ENCODE results near the gene LPP.

LPP gene

DNA sequence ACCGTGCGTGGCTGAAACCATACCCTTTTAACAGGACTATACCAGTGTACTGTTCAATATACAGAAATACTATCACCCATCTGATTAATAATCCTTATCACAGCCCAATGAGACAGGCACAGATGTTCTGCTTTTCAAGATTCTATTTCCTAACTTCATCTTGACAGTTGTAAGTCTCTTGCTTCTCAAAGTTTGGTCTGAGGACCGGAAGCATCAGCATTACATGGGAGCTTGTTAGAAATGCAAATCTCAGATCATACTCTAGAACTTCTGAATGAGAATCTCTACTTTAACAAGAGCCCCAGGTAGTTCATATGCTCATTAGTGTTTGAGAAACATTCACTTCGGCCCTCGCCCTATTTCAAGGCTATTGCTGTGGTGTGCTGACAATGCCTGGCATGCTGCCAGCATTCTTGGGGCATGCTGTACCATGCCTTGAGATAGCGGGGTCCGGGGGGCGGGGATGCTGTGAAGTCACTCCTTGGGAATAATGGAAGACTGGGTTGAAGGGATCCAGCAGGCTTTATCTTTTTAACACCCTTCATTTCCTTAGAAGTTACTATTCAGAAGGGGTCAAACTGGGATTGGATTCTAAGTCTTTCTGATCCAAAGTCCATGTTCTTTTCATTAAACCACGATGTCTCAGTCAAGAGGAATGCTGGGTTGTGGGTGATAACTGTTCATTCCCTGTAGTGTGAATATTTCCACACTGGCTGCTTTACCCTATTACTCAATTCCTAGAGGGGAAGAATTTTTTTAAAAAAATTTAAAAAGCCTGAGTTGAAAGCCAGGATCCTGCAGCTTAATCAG, 194.7 kb downstream of the LPP start:
- no peaks in the 10 kb centered on the region for H3K36me3 ChIP-seq (ENCODE audit: control insufficient read depth, low read depth, low read length)
- H3K27me3 ChIP-seq (ENCODE audit: control insufficient read depth, insufficient read depth, low read length) = no peaks in the 10 kb centered on the region
- H3K27ac ChIP-seq (ENCODE audit: low read length) = no peak overlapping the region
- H3K9ac ChIP-seq (ENCODE audit: low read length) = no peak overlapping the region
- no peak overlapping the region for H3K4me3 ChIP-seq (ENCODE audit: low read length)
- no peaks in the 10 kb centered on the region for H3K4me1 ChIP-seq (ENCODE audit: control insufficient read depth, low read depth, low read length)
- H3K9me3 ChIP-seq (ENCODE audit: control insufficient read depth, low read depth, low read length) = no peaks in the 10 kb centered on the region

DNA sequence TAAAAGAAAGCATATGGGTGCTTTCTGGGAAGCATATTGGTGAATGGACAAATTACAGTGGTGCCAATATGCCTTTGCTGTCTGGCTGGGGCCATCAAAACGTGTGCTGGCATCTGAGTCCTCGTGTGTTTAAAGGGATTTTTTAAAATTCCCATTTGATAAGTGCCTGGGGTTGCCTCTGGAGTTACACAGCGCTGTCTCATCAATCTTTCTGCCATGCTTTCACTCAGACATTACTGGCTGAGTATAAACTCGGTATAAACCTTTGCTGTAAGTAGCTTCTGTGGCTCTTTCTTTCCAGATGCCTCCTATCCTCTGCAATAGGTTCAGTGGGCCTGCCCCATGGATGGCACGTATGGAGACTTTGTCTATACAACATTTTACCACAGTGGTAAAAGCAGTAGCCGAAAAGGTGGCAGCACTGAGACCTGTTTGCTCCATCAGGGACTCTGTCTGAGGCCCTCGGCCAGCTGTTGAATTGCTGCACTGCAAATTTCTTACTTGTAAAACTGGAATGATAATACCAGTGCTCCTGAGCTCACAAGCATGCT, 195.5 kb downstream of the LPP start:
- Histone ChIP-seq H3K27me3 (ENCODE audit: control insufficient read depth, insufficient read depth, low read length) (no peaks in the 10 kb centered on the region), H3K9ac (ENCODE audit: low read length) (no peak overlapping the region), H3K4me1 (ENCODE audit: control insufficient read depth, low read depth, low read length) (no peaks in the 10 kb centered on the region), H3K27ac (ENCODE audit: low read length) (no peak overlapping the region), H3K4me3 (ENCODE audit: low read length) (no peak overlapping the region), H3K9me3 (ENCODE audit: control insufficient read depth, low read depth, low read length) (no peaks in the 10 kb centered on the region), H3K36me3 (ENCODE audit: control insufficient read depth, low read depth, low read length) (no peaks in the 10 kb centered on the region)

GRCh38 chr3:188349933-188350332, 196.0 kb downstream of the LPP start:
- Histone ChIP-seq H3K9ac (ENCODE audit: low read length) (no peak overlapping the region), H3K27ac (ENCODE audit: low read length) (no peak overlapping the region), H3K9me3 (ENCODE audit: control insufficient read depth, low read depth, low read length) (no peaks in the 10 kb centered on the region), H3K36me3 (ENCODE audit: control insufficient read depth, low read depth, low read length) (no peaks in the 10 kb centered on the region), H3K4me3 (ENCODE audit: low read length) (no peak overlapping the region), H3K4me1 (ENCODE audit: control insufficient read depth, low read depth, low read length) (no peaks in the 10 kb centered on the region), H3K27me3 (ENCODE audit: control insufficient read depth, insufficient read depth, low read length) (no peaks in the 10 kb centered on the region)

DNA sequence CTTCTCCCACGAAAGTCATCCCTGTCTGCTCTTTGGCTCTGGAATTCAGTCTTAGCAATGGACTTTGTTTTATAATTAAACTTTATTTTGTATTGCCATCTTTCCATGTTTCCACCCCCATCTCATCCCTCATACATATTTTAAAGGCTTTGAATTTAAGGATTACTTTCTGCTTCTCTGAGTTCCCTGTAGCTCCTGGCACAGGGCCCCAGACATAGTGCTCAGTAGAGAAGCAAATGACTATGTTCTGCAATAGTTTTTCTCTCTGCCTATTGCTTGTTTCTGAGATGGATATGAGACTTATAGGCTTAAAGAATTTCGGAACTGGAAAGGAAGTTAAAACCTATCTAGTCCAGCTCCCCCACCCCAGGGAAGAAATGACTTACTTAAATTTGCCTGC, 197.0 kb downstream of the LPP start:
- Histone ChIP-seq H3K4me3 (ENCODE audit: low read length) (no peak overlapping the region), H3K9me3 (ENCODE audit: control insufficient read depth, low read depth, low read length) (no peaks in the 10 kb centered on the region), H3K9ac (ENCODE audit: low read length) (no peak overlapping the region), H3K36me3 (ENCODE audit: control insufficient read depth, low read depth, low read length) (no peaks in the 10 kb centered on the region), H3K27me3 (ENCODE audit: control insufficient read depth, insufficient read depth, low read length) (no peaks in the 10 kb centered on the region), H3K4me1 (ENCODE audit: control insufficient read depth, low read depth, low read length) (no peaks in the 10 kb centered on the region), H3K27ac (ENCODE audit: low read length) (no peak overlapping the region)

GRCh38 chr3:188351648-188352047, 197.7 kb downstream of the LPP start:
- no peak overlapping the region for H3K27ac ChIP-seq (ENCODE audit: low read length)
- no peak overlapping the region for H3K4me3 ChIP-seq (ENCODE audit: low read length)
- no peak overlapping the region for H3K9ac ChIP-seq (ENCODE audit: low read length)
- no peaks in the 10 kb centered on the region for H3K9me3 ChIP-seq (ENCODE audit: control insufficient read depth, low read depth, low read length)
- no peaks in the 10 kb centered on the region for H3K36me3 ChIP-seq (ENCODE audit: control insufficient read depth, low read depth, low read length)
- no peaks in the 10 kb centered on the region for H3K4me1 ChIP-seq (ENCODE audit: control insufficient read depth, low read depth, low read length)
- H3K27me3 ChIP-seq (ENCODE audit: control insufficient read depth, insufficient read depth, low read length) = no peaks in the 10 kb centered on the region

GRCh38 chr3:188352196-188352927, 198.4 kb downstream of the LPP start:
- H3K9ac ChIP-seq (ENCODE audit: low read length) = no peak overlapping the region
- H3K36me3 ChIP-seq (ENCODE audit: control insufficient read depth, low read depth, low read length) = no peaks in the 10 kb centered on the region
- no peaks in the 10 kb centered on the region for H3K27me3 ChIP-seq (ENCODE audit: control insufficient read depth, insufficient read depth, low read length)
- no peak overlapping the region for H3K4me3 ChIP-seq (ENCODE audit: low read length)
- no peak overlapping the region for H3K27ac ChIP-seq (ENCODE audit: low read length)
- no peaks in the 10 kb centered on the region for H3K4me1 ChIP-seq (ENCODE audit: control insufficient read depth, low read depth, low read length)
- H3K9me3 ChIP-seq (ENCODE audit: control insufficient read depth, low read depth, low read length) = no peaks in the 10 kb centered on the region

DNA sequence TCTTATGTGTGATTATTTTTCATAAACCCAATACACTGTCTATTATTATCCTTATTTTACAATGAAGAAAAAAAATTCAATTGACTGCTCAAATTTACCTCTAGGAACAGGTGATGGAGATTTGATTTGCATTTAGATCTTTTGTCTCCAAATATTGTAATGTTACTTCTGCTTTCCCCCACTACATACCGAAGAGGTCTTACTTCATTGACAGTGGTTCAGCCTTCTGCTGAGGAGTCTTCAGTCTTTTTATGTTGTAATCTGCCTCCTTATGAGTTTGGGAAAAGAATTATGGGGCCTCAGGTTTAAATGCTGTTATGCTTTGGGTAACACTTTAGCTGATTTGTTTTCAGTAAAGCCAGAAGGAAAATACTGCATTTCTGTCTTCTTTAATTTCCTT, 199.5 kb downstream of the LPP start:
- Histone ChIP-seq H3K4me1 (ENCODE audit: control insufficient read depth, low read depth, low read length) (no peaks in the 10 kb centered on the region), H3K36me3 (ENCODE audit: control insufficient read depth, low read depth, low read length) (no peaks in the 10 kb centered on the region), H3K27ac (ENCODE audit: low read length) (no peak overlapping the region), H3K9ac (ENCODE audit: low read length) (no peak overlapping the region), H3K27me3 (ENCODE audit: control insufficient read depth, insufficient read depth, low read length) (no peaks in the 10 kb centered on the region), H3K9me3 (ENCODE audit: control insufficient read depth, low read depth, low read length) (no peaks in the 10 kb centered on the region), H3K4me3 (ENCODE audit: low read length) (no peak overlapping the region)

DNA sequence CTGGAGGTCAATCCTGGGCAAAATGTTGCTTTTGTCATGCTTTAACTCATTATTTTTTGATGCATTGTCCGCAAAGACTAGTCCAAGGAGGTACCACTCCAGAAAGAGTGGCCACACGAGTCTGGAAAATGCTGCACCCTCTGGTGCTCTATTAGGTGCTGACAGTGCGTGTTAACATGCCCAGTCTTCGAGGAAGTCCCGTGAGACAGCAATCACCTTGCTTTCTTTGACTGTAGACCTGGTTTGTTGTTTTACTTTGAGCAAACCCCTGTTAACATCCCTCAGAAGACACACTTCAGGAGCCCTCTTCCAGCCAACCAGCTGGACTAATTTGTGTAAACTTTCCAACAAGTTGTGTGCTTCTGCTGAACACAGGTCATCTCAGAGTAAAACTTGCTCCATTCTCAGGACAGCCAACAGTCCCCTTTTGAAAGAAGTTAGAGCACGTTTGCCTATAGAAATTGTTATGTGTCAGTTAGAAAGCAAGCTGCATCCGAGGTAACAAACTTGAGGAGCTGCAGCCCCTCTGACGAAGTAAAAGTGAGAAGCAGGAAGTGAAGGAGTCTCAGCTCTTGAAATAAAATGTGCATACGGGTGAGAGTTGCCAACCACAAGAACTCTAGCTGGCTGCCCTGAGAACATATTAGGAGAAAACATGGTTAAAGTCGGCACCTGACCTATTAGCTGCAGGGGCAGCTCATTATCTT, 205.0 kb downstream of the LPP start:
- Histone ChIP-seq H3K9me3 (ENCODE audit: control insufficient read depth, low read depth, low read length) (no peaks in the 10 kb centered on the region), H3K27ac (ENCODE audit: low read length) (no peak overlapping the region), H3K4me3 (ENCODE audit: low read length) (no peak overlapping the region), H3K36me3 (ENCODE audit: control insufficient read depth, low read depth, low read length) (no peaks in the 10 kb centered on the region), H3K9ac (ENCODE audit: low read length) (no peak overlapping the region), H3K27me3 (ENCODE audit: control insufficient read depth, insufficient read depth, low read length) (no peaks in the 10 kb centered on the region), H3K4me1 (ENCODE audit: control insufficient read depth, low read depth, low read length) (no peaks in the 10 kb centered on the region)

- H3K36me3 ChIP-seq (ENCODE audit: control insufficient read depth, low read depth, low read length) = no peaks in the 10 kb centered on the region
- no peak overlapping the region for H3K27ac ChIP-seq (ENCODE audit: low read length)
- no peak overlapping the region for H3K4me3 ChIP-seq (ENCODE audit: low read length)
- H3K4me1 ChIP-seq (ENCODE audit: control insufficient read depth, low read depth, low read length) = no peaks in the 10 kb centered on the region
- H3K9me3 ChIP-seq (ENCODE audit: control insufficient read depth, low read depth, low read length) = no peaks in the 10 kb centered on the region
- no peaks in the 10 kb centered on the region for H3K27me3 ChIP-seq (ENCODE audit: control insufficient read depth, insufficient read depth, low read length)
- H3K9ac ChIP-seq (ENCODE audit: low read length) = no peak overlapping the region
Observed at GRCh38 chr3:188360364-188360881, 206.5 kb downstream of the LPP start.

- H3K27ac ChIP-seq (ENCODE audit: low read length) = no peak overlapping the region
- no peak overlapping the region for H3K9ac ChIP-seq (ENCODE audit: low read length)
- no peak overlapping the region for H3K4me3 ChIP-seq (ENCODE audit: low read length)
- no peaks in the 10 kb centered on the region for H3K4me1 ChIP-seq (ENCODE audit: control insufficient read depth, low read depth, low read length)
- no peaks in the 10 kb centered on the region for H3K9me3 ChIP-seq (ENCODE audit: control insufficient read depth, low read depth, low read length)
- H3K36me3 ChIP-seq (ENCODE audit: control insufficient read depth, low read depth, low read length) = no peaks in the 10 kb centered on the region
- no peaks in the 10 kb centered on the region for H3K27me3 ChIP-seq (ENCODE audit: control insufficient read depth, insufficient read depth, low read length)
Observed at GRCh38 chr3:188361888-188362287, 207.9 kb downstream of the LPP start.

- Histone ChIP-seq H3K27me3 (ENCODE audit: control insufficient read depth, insufficient read depth, low read length) (no peaks in the 10 kb centered on the region), H3K36me3 (ENCODE audit: control insufficient read depth, low read depth, low read length) (no peaks in the 10 kb centered on the region), H3K4me1 (ENCODE audit: control insufficient read depth, low read depth, low read length) (no peaks in the 10 kb centered on the region), H3K4me3 (ENCODE audit: low read length) (no peak overlapping the region), H3K9me3 (ENCODE audit: control insufficient read depth, low read depth, low read length) (no peaks in the 10 kb centered on the region), H3K9ac (ENCODE audit: low read length) (no peak overlapping the region), H3K27ac (ENCODE audit: low read length) (no peak overlapping the region)
Observed at GRCh38 chr3:188362405-188362831, 208.5 kb downstream of the LPP start.

All from iPS-18a (cell line).